Measurements from ENCODE around the gene RPRM. TPM values are rescaled to one million over a fixed set of nuclear protein-coding genes. Genes with fewer than 3 reads are reported as not detected.

RPRM gene
- total and polyA plus RNA-seq, 2 experiments from 2014 or later, result 0.75 TPM; not detected in 1

DNA sequence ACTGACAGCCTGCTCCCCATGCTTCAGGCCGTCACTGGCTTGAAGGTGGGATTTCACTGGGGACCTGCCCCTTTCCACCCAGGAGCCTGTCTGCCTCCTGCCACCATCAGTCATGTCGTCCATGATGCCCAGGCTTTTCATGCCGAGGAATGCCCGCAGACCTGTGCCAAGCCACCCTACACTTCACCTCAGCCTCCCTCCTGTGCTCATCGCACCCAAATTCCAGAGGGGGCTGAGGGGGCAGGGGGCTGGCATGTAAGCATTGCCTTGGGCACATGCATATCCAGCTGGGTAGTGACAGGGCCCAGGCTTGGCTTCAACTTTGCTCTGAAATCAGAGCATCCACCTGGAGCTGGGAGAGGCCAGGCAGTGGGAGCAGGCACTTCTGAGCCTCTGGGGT is 20.9 kb upstream of the RPRM start:
- Histone ChIP-seq H3K9me3 (ENCODE audit: low read depth) (no peaks in the 10 kb centered on the region), H3K27me3 (no peaks in the 10 kb centered on the region), H3K4me1 (ENCODE audit: low read depth) (no peaks in the 10 kb centered on the region), H3K27ac (no peak overlapping the region), H3K4me3 (no peak overlapping the region), H3K36me3 (no peaks in the 10 kb centered on the region)
- no peak for DNase-seq (ENCODE audit: low read depth in 1 of 2, low spot score in 1 of 2)
- TF ChIP-seq, protein P1, sequence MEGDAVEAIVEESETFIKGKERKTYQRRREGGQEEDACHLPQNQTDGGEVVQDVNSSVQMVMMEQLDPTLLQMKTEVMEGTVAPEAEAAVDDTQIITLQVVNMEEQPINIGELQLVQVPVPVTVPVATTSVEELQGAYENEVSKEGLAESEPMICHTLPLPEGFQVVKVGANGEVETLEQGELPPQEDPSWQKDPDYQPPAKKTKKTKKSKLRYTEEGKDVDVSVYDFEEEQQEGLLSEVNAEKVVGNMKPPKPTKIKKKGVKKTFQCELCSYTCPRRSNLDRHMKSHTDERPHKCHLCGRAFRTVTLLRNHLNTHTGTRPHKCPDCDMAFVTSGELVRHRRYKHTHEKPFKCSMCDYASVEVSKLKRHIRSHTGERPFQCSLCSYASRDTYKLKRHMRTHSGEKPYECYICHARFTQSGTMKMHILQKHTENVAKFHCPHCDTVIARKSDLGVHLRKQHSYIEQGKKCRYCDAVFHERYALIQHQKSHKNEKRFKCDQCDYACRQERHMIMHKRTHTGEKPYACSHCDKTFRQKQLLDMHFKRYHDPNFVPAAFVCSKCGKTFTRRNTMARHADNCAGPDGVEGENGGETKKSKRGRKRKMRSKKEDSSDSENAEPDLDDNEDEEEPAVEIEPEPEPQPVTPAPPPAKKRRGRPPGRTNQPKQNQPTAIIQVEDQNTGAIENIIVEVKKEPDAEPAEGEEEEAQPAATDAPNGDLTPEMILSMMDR (IDR thresholded peaks at IDR 0.05; ENCODE audit: low read depth, low read length), result no peak

DNA sequence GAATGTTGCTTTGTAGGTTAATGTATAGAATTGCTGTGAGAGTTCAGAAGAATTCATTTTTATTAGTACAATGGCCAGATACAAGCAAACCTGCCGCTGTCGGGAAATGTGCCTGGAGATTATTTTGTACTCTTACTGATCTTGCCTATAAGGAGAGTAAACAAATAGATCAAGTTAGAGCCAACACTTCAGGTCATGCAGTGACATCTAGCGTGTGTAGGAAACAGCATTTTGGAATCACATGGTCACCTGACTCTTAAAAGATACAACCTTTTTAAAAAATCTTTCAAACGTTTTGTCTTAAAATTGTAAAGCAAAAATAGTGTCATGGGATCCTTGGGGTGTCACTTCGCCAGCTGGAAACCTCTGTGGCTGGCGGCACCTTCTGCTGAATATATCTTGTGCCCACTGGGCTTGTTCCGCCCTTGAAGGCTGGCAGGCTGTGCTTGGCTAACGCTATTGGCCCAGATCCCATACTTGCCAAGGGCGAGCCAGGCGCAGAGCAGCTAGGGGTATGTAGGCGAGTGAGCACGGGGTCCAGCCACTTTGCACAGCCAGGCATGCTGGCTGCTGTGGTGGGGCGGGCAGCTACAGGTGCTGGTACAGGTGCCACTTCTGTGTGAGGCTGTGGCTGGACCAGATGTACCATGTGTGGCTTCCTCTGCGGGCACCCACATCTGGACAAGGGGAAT is 19.5 kb upstream of the RPRM start:
- H3K4me1 ChIP-seq (ENCODE audit: low read depth), result no peaks in the 10 kb centered on the region
- H3K36me3 ChIP-seq, result no peaks in the 10 kb centered on the region
- TF ChIP-seq, protein P1 (IDR thresholded peaks at IDR 0.05; ENCODE audit: low read depth, low read length), result no peak
- no peak overlapping the region for H3K4me3 ChIP-seq
- DNase-seq (ENCODE audit: low read depth in 1 of 2, low spot score in 1 of 2), result no peak
- H3K9me3 ChIP-seq (ENCODE audit: low read depth), result no peaks in the 10 kb centered on the region
- no peaks in the 10 kb centered on the region for H3K27me3 ChIP-seq
- H3K27ac ChIP-seq, result no peak overlapping the region

DNA sequence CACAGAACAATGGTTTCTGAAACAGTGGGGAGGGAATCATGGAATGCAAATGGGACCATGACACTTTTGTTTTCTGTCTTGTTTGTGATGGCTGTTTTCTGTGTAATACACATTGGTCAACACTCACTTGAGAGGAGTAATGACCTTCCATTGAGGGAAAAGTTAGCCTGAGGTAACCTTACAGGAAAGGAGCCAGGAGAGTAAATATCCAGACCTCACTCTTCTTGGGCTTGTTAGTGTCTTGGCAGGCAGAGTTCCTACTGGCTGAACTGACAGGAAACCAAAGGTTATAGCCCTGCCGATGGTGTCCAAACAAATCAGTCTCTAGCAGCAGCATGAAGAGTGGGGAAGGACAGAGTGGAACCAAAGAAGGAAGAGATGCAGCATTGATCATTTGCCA is 17.2 kb upstream of the RPRM start:
- TF ChIP-seq, protein P1 (IDR thresholded peaks at IDR 0.05; ENCODE audit: low read depth, low read length), result no peak
- Histone ChIP-seq H3K27ac (no peak overlapping the region), H3K4me3 (no peak overlapping the region), H3K4me1 (ENCODE audit: low read depth) (no peaks in the 10 kb centered on the region), H3K27me3 (no peaks in the 10 kb centered on the region), H3K36me3 (no peaks in the 10 kb centered on the region), H3K9me3 (ENCODE audit: low read depth) (no peaks in the 10 kb centered on the region)
- DNase-seq (ENCODE audit: low read depth in 1 of 2, low spot score in 1 of 2), result no peak

DNA sequence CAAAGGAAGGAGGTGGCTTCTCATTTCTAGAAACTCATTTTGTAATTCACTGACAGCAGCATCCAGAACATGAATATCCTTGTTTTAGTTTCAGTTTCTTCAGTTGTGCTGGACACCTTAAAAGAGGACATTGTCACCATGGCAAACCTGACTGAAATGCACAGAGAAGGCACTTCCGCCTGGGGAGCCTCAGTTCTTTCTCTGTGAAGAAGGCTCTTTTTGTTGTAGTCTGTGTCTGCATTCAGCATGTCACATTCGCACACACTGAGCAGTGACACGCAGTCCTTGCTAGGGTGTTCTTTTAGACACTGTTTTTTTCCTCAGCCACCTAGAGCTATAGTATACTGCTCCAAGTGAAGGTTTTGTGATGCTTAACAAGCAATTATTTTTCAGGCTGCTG is 9.5 kb upstream of the RPRM start:
- TF ChIP-seq, protein P1 (IDR thresholded peaks at IDR 0.05; ENCODE audit: low read depth, low read length), result no peak
- no peak overlapping the region for H3K27ac ChIP-seq
- H3K27me3 ChIP-seq, result no peaks in the 10 kb centered on the region
- no peaks in the 10 kb centered on the region for H3K36me3 ChIP-seq
- H3K4me1 ChIP-seq (ENCODE audit: low read depth), result no peaks in the 10 kb centered on the region
- H3K4me3 ChIP-seq, result no peak overlapping the region
- no peak for DNase-seq (ENCODE audit: low read depth in 1 of 2, low spot score in 1 of 2)
- no peaks in the 10 kb centered on the region for H3K9me3 ChIP-seq (ENCODE audit: low read depth)

DNA sequence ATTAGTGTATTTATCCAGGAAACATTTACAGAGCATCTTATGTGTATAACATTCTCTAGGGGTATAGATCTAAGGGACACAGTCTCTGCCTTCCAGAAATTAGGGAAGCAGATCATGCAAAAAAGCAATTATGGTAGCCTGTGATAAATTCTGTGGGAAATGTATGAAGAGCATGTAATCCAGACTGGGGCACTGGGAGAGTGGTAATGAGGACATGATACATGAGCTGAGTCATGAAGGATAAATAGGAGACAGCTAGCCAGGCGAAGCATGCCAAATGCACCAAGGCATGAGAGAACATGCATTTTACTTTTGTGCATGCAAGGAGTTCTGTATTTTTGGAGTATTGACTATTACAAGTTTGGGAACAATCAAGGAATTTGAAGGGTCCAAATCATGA is 8.9 kb upstream of the RPRM start:
- H3K4me3 ChIP-seq, result no peak overlapping the region
- H3K4me1 ChIP-seq (ENCODE audit: low read depth), result no peaks in the 10 kb centered on the region
- TF ChIP-seq, protein P1 (IDR thresholded peaks at IDR 0.05; ENCODE audit: low read depth, low read length), result no peak
- no peaks in the 10 kb centered on the region for H3K9me3 ChIP-seq (ENCODE audit: low read depth)
- H3K27me3 ChIP-seq, result no peaks in the 10 kb centered on the region
- no peak for DNase-seq (ENCODE audit: low read depth in 1 of 2, low spot score in 1 of 2)
- H3K27ac ChIP-seq, result no peak overlapping the region
- no peaks in the 10 kb centered on the region for H3K36me3 ChIP-seq
